Measurements from ENCODE around the gene FSTL3.
"Not testable (repeated sequence)": the region's sequence is repeated elsewhere in the genome, so short reads cannot be mapped to it uniquely, and the experiment has no call there.

Gene FSTL3

DNA sequence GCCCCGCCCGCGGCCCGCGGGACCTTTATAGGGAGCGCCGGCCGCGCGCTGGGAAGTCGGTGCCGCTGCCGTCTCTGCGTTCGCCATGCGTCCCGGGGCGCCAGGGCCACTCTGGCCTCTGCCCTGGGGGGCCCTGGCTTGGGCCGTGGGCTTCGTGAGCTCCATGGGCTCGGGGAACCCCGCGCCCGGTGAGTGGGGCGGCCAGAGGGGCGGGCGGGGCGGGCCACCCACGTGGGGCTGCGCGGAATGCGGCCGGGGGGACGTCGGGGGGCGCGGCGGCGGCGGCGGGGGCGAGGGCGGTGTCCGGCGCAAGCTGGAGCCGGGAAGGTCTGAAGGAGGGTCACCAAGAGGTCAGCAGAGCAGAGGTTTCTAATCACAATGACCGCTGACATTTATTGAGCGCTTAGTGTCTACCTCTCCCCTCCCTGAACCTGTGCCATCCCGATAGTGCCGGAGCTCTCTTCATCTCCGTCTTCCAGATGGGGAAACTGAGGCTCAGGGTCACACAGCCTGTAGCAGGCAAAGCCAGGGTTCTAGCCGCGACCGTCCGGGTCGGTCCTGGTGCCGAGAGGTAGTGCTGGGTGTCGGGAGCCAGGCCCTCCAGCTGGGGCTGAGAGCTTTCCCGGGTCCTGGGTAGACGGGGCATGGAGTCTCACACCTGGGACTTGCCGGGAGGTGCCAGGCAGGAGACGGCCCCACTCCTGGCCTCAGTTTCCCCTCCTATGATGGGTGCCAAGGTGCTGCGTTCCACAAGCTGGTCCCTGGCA, at the start of gene FSTL3:
TSS of gene FSTL3 (plus strand) at position 54 of the 767 bp plus-strand sequence. CDS start at position 86, 32 bp downstream.
- no peak for DNase-seq

DNA sequence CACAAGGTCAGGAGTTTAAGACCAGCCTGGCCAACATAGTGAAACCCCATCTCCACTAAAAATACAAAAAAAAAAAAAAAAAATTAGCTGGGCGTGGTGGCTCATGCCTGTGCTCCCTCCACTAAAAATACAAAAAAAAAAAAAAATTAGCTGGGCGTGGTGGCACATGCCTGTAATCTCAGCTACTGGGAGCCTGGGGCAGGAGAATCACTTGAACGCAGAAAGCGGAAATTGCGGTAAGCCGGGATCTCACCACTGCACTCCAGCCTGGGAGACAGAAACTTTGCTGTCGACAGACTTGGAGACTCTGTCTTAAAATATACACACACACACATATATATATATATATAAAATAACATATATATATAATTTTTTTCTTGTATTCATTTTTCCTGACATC, 49.6 kb upstream of the FSTL3 start:
- DNase-seq, result not testable (repeated sequence)

DNA sequence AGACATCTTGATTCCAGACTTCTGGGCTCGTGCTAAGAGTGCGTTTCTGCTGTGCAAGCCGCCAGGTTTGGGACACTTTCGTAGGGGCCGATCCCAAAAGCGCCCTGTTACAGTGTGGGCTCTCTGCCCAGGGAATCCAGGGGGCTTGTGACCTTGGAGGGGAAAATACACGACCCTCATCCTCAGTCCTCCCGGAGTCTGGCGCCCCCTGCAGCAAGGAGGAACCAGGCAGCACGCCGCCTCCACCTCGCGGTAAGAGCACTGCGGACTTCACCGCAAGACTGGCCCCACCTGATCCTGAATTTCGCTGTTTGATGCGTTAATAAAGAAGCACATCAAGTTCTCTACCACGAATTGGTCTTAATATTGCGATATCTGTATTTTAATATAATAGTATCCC, 48.0 kb upstream of the FSTL3 start:
- DNase-seq, result no peak

DNA sequence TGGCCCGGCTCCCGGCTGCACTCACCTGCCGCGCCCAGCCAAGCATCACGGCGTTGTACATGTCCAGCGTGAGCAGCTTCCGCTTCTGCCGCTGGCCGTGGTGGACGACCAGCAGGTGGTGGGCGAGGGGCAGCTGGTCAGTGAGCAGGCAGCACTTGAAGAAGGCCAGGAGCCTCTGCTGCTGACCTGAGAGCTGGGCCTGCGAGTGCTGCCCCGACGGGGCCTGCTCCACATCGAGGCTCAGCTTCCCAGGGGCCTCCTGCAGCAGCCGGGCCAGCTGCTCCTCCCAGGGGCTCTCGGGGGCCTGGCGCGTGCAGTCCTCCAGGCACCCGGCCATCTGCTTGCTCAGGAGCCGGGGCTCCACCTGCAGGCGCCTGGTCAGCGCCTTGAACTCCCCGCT, 46.7 kb upstream of the FSTL3 start:
- DNase-seq, result not testable (repeated sequence)

DNA sequence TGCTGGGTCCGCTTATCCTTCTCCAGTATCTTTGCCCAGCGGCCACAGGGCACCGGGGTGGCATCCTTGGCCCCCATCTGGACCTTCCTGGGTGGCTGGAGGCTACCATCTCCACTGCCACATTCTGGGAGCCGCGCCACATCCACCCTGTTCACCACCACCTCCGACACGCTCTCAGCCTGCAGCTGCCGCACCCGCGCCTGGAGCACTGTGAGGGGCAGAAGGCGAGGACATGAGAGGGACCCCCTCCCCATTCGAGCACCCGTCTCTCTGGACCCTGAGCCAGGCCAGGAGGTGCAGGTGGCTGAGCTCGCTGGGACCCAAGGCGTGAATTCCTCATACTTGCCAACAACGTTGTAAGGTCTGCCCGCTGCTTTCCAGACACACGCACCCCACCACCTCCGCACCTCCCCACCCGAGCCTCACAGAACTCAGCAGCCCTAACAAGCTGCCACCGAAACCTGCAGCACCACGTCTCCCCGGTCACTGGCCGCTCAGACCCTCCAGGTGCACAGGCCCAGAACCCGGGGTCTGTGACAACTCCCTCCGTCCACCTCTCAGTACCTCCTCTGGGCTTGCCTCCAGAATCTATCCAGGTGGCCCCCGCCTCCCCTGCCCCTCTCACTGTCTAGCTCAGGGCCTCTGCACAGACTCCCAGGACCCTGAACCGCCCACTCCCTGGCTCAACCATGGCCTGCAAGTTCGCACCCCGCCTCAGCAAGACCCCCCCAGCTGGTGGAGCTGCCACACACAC, 46.1 kb upstream of the FSTL3 start:
- DNase-seq, result no peak

DNA sequence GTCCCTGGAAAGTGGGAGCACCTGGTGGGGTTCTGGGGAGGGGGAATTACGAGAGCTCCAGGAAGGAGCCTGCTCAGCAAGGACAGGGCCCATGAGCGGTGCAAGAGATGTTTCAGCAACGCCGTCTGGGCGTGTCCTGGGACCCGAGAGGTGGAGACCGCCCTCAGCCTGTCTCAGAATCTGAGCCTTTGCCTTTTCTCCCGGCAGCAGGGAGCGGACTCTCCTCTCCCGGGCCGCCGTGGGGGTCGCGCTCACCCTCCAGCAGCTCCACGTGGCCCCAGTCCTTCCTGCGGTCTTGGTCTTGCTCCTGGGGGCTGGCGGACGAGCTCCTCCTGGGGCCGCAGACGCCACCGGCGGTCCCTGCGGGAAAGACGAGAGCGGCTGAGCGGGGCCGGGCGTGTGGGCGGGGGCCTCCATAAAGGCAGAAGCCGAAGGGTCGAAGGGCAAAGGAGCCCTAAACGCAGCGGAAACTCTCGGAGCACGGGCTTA, 43.6 kb upstream of the FSTL3 start:
- peak; percentile 61 for DNase-seq

DNA sequence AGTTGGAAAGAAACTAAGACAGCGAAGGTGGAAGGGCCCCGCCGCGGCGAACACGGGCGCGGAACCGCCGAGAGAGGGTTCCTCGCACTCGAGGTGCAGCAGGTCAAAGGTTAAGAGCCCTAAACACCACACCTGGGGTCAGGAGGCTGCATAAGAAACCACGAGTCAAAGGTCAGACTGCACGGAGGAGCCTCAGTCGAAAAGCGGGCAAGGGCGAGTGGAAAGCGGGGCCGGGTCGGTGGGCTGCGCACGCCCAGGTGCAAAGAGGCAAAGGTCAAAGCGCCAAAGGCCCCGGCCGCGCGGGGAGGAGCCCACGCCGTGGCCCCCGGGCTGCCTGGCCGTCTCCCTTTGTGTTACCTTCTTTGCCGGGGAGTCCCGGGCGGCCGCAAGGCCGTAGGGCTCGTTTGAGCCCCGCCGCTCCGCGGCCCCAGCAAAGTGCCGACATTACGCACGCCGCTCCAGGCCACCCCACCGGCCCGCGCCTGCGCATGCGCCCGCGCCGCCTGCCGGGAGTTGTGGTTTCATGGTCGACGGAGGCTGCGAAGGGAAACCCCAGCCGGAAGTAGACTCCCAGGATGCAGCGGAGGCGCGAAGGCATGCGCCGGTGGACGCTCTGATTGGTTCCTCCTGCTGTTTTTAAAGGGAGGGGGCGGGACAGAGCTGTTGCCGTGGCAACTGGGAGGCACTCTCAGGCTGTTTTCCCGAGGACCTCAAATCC, 43.0 kb upstream of the FSTL3 start, which contains the start of gene POLRMT:
TSS of gene POLRMT (minus strand) at position 470 of the 718 bp plus-strand sequence. CDS start at position 445, 25 bp downstream.
- DNase-seq, result peak; percentile 98

DNA sequence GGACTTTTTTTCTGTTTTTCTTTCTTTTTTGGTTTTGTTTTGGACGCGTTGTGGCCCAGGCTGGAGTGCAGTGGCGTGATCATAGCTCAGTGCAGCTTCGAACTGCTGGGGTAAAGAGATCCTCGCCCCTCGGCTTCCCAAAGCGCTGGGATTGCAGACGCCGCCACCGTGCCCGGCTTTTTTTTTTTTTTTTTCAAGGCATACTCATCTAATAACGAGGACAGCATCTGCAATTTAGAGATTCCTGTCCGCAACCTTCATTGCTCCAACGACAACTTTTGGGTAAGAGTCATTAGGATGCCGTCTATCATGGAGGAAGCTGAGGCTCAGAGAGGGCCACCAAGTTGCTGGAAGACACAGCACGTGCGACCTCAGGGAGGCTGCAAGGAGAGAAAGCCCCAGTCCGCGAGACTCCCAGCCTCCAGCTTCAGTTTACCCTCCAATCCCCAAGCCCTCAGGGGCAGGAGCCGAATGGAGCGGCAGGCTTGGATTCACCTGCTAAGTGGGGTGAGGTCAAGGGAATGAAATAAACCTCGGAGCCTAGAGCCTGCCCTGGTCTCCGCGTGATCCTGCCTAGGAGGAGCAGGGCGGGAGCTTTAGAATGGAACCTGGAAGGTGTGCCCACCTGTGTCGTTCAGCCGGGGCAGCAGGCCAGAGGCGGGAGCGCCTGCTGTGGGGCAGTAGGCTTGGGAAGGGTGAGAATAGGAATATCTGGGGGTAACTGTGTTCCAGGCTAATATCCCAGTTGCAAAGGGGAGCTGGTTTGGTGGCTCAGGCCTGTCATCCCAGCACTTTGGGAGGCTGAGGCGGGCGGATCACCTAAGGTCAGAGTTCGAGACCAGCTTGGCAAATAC, 42.2 kb upstream of the FSTL3 start:
- DNase-seq, result no peak

DNA sequence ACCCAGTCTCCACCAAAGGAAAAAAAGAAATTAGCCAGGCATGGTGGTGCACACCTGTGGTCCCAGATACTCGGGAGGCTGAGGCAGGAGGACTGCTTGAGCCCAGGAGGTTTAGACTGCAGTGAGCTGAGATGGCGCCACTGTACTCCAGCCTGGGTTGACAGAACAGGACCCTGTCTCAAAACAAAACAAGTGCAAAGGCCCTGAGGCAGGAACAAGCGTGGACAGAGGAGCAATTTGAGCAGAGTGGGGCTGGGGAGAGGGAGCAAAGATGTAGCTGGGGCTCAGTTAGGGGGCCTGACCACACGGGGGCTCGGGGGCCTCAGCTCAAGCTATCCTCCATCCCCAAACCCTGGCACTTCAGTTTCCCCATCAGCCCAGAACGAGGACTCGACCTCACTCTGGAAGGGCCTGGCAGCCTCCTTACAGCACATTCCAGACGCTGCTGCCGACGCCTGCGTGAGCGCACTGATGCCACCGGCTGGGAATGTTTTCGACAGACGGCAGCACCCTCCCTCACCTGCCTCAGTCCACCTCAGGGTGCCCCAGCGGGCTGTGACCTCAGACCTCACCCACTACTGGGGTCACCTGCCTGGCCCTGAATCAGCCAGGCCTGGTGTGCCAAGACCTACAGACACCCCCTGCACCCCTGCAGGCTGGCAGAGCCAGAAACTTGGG, 41.1 kb upstream of the FSTL3 start:
- DNase-seq, result no peak

DNA sequence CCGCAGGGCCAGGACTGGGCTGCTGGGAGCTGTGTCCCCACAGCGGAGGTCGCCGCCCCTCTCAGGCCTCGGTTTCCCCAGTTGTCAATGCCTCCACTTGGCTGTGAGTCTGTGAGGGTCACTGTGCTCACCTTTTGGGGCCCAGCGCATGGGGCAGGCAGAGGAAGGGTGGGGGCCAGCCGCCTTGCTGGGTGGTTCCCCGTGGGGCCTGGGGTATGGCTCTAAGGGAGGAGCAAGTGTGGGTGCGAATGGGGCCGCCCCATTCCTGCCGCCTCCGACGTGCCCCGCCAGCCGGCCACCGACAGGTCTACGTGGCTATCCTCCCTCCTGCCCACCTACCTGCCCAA, 37.3 kb upstream of the FSTL3 start:
- DNase-seq, result no peak

DNA sequence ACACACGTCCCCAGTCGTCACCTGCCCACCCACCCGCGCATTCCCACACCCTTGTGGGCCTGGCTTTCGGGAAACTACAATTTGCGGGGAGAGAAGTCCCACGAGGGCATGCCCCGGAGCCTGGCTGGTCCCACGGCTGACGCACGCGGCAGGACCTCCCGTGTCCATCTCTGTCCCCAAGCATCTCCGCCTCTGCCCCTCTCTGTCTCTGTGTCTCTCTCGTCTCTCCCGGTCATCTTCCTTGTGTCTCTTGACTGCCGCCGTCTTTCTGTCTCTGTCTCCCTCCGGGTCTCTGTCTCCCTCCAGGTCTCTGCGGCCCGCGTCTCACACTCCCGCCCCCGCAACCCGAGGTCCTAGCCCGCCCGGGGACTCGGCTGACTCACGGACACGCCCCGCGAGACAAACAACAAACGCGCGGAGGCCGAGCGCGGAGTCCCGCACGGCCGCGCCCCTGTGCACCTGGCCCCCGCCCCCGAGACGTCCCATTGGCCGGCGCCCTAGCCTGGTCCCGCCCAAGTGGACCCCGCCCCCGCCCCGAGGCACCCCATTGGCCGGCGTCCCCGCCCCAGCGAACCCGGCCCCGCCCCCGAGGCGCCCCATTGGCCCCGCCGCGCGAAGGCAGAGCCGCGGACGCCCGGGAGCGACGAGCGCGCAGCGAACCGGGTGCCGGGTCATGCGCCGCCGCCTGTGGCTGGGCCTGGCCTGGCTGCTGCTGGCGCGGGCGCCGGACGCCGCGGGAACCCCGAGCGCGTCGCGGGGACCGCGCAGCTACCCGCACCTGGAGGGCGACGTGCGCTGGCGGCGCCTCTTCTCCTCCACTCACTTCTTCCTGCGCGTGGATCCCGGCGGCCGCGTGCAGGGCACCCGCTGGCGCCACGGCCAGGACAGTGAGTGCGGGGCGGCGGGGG, 36.7 kb upstream of the FSTL3 start, which contains the start of gene FGF22:
TSS of gene FGF22 (plus strand) at position 627 of the 908 bp plus-strand sequence. CDS start at position 674, 47 bp downstream.
- peak; percentile 87 for DNase-seq

DNA sequence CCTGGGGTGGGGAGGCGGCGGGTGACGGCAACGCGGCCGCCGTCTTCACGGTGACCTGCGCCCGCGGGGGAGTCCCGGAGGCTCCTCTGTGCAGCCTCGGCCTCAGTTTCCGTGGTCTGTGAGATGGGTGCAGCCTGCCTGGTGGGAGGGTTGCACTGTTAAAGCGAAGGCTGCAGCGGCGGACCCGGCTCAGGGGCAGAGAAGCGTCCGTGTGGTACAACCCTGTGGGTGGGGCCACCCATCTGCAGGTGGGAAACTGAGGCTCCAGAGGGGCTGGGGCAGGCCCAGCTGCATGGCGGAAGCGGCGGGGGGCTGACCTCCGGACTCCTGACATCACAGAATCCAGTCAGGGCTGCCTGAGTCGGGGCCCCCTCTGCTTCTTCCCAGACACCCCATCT, 36.0 kb upstream of the FSTL3 start:
- no peak for DNase-seq

DNA sequence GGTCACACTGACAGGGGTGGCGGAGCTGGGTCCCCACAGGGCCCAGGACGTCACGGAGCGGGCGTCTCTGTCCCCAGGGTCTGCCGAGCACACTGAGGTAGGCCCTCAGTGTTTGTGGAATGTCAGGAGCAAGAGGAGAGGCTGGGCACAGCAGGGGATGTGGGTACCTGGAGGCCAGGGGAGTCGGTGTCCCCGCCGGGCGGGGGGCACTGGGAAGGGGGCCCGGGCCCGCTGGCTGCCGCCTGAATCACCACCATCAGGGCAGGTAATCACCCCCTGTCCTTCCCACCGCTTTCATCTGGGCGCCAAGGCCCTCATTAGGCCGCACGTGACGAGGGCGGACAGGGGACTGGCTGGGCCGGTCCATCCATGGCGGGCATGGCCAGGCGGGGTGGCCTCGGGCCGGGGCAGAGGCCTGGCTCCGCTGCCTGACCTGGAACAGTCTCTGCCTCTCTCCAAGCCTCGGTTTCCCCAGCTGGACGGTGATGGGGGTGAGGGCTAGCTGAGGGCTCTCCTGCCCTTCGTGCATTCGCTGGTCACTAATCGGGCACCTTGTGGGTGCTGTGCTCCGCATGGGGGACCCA, 35.5 kb upstream of the FSTL3 start:
- DNase-seq, result no peak

DNA sequence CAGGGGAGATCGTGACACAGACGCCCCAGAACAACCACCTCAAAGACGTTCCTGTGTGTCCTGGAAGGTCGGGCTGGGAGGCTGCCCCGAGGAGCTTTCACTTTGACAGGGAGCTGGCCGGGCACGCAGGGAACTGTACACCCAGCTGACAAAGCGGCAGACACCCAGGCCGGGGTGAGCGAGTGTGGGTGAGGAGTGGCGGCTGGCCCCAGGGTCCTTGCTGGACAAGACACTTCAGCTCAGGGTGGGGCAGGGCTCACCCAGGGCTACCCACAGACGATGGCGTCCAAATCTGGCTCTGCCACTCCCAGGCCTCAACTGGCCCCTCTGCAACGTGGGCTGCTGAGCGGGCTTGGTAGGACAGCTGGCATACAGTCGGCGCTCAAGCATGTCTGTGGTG, 34.5 kb upstream of the FSTL3 start:
- DNase-seq, result no peak

DNA sequence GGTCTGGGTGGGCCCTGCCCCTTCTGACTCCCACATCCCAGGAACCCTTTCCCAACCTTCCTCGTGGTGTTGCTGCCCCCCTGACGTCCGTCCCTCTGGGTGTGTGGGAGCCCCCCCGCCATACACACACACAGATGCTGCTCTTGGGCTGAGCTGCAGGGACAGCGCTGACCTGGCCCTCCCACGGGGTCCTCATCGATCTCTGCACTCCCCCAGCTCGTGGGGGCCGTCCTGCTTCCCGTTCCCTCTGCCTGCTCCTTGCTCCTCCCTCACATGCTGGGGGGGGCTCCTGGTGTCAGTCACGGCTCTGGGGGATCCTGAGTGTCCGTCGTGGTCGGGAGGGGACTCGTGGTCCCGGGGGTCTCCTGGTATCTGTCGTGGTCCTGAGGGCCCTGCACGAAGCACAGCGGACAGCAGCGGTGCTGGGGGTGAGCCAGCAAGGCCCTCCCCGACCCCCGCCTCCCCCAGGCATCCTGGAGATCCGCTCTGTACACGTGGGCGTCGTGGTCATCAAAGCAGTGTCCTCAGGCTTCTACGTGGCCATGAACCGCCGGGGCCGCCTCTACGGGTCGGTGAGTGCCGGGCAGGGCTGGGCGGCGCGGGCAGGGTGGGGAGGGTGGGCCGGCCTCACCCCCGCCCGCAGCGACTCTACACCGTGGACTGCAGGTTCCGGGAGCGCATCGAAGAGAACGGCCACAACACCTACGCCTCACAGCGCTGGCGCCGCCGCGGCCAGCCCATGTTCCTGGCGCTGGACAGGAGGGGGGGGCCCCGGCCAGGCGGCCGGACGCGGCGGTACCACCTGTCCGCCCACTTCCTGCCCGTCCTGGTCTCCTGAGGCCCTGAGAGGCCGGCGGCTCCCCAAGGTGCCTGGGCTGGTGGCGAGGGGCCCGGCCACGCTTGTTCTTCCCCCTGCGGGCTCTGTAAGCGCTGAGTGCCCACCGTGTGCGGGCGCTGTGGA, 33.1 kb upstream of the FSTL3 start:
- DNase-seq, result no peak

DNA sequence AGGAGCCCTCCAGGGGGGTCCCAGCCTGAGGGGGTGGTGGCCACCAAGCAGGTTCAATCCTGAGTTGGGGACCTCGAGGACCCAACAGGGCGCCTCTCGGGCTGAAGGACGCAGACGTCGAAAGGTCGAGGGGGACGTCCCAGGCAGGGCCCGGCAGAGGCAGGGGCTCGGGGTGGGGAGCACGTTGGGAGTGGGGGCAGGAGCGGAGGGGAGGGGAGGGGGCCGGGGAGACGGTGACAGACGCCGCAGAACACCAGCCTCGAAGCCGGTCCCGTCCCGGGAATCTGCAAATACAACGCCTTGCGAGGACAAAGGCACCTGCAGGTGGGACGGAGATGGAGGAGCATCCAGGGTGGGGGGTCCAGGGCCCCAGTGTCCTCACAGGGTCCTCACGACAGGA, 32.5 kb upstream of the FSTL3 start:
- DNase-seq, result no peak

DNA sequence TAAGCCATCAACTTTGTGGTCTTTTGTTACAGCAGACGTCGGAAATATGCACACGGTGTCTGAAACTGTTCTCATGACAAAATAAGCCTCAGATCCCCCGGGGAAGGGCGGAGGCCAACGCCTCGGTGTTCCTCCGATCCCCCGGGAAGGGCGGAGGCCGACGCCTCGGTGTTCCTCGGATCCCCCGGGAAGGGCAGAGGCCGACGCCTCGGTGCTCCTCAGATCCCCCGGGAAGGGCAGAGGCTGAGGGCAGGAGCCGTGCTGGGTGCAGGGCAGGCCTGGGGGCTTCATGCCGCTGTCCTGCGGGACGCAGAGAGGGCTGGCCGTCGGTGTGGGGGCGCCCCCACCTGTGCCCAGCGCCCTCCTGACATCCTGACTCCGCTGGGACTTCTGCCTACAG, 31.8 kb upstream of the FSTL3 start:
- no peak for DNase-seq

DNA sequence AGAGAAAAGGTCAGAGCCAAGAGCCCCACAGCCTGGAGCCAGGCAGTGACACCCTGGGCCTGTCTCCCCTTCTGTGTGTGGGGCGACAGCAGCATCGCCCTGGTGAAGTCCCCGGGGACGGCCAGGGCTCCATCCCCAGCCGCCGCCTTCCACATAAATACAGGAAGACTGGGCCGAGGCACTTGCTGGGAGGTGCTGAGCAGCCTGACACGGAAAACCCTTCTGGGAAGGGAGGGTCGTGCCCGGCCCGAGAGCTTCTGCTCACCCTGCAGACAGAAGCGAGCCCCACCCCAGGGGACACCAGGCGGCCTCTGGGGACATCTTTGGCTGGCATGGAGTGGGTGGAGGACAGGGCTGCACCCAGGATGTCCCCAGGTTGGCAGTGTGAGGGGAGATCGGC, 31.4 kb upstream of the FSTL3 start:
- DNase-seq, result no peak

Measured in fibroblast of skin of right biceps (primary cell).